CD4-positive, alpha-beta T cell treated with Interleukin-6 for 4 hours (primary cell): ENCODE measurements around the gene SFXN4.
"Not testable (repeated sequence)": the region's sequence is repeated elsewhere in the genome, so short reads cannot be mapped to it uniquely, and the experiment has no call there.

Experiments
- DNase-seq: peaks from one replicate; pipeline ENCODE4 v3.0.0-alpha.2; 2020; ENCODE audit warnings: mixed read lengths

SFXN4 gene

DNA sequence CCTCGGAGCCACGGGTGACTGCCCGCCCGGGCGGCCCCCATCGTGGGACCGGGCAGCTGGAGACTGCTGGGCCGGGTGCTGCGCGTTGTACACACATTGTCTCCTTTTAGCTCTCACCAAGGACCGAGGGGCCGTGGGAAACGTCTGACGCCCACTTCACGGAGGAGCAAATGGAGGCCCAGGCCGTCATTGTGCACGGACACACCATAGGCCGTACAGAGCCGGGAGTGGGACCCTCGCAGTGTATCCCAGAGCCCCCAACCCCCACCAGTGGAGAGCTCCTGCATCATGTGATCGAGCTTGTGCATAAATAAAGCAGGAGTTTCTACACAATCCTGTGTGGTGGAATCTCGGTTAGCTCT, 60.9 kb downstream of the SFXN4 start:
- no peak for DNase-seq

DNA sequence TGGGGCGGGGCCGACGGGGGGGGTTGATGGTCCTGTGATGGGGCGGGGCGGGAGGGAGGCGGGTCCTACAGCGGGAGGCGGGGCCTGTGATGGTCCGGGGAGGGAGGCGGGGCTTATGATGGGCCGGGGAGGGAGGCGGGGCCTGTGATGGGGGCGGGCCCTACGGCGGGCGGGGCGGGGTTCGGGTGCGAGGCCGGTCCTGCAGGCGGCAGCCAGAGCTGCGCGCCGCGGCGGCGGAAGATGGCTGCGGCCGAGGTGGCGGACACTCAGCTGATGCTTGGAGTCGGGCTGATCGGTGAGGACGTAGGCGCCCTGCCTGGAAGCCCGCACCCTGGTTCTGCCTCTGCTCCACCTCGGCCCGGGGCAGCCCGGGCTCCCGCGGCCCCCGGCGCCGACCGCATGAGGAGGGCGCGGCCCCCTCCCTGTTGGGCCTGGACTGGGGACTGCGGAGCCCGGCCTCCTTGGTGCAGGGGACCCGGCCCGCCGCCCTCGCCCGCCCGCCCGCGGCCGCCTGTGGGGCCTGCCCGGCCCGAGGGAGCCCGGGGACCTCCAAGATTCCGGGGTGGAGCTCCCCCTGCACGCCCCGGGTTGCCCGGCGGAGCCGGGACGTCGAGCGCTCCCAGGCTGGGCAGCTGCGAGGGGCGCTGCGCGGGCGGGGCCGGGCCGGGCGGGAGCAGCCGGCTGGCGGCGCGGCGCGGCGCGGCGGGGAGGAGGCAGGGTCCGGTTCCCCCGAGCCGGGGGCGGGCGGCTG, 61.4 kb downstream of the SFXN4 start, which contains the start of gene DENND10:
DENND10 (plus strand) TSS at position 211 of the 751 bp plus-strand sequence; CDS start at position 241, 30 bp downstream.
- peak; percentile 86 for DNase-seq

- no peak for DNase-seq
These were observed 62.1 kb downstream of the SFXN4 start for GRCh38 chr10:119103241-119103902.

GRCh38 chr10:119101366-119102098, 64.0 kb downstream of the SFXN4 start:
- DNase-seq: no peak

GRCh38 chr10:119100434-119101238, 64.9 kb downstream of the SFXN4 start:
- no peak for DNase-seq

DNA sequence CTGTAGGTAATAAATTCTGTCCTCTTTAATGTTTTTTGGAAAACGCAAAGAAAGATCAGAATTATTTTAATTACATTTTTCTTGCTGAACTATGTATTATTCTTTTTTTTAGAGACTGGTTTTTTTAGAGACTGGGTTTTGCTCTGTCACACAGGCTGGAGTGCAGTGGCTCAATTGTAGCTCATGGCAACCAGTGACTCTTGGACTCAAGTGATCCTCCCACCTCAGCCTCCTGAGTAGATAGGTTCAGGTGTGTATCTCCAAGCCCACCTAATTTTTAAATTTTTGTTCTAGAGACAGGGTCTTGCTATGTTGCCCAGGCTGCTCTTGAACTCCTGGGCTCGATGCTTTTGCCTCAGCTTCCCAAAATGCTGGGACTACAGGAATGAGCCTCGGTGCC, 66.9 kb downstream of the SFXN4 start:
- no peak for DNase-seq

DNA sequence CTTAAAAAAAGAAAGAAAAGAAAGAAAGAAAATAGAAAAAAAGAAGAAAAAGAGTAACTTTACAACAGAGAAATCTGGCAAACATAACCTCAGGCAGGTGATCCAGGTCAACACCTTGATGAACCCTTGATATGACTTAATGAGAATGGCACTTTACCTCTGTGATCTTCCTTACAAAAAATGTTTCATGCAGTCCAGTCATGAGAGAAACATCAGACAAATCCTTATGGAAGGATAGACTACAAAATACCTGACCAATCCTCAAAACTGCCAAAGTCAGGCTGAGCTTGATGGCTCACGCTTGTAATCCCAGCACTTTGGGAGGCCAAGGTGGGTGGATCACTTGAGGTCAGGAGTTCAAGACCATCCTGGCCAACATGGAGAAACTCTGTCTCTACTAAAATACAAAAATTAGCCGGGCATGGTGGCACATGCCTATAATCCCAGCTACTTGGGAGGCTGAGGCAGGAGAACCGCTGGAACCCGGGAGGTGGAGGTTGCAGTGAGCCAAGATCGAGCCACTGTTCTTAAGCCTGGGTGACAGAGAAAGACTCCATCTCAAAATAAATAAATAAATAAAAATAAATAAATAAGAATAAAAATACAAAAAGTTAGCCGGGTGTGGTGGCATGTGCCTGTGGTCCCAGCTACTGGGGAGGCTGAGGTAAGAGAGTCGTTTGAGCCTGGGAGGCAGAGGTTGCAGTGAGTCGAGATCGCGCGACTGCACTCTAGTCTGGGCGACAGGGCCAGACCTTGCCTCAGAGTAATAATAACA, 68.7 kb downstream of the SFXN4 start:
- DNase-seq: not testable (repeated sequence)

DNA sequence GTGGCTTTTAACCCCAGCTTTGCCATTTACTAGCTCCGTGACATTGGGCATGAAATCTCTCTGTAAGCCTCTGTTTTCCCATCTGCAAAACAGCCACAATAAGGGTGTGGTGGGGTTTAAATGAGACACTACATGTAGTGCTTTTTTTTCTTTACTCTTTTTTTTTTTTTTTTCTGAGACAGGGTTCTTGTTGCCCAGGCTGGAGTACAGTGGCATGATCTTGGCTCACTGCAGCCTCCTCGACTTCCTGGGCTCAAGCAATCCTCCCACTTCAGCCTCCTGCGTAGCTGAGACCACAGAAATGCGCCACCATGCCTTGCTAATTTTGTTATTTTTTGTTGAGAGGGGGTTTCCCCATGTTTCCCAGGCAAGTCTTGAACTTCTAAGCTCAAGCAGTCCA, 69.9 kb downstream of the SFXN4 start:
- DNase-seq: peak; percentile 14

- DNase-seq: peak; percentile 54
These were observed 74.5 kb downstream of the SFXN4 start for GRCh38 chr10:119090968-119091367.
